HG03045 (cell line): ENCODE data around the gene MDC1.
"Not testable (repeated sequence)": the region's sequence is repeated elsewhere in the genome, so short reads cannot be mapped to it uniquely, and the experiment has no call there.

Source experiments
- ATAC-seq: cut with Tn5 transposase; IDR thresholded peaks from one replicate; pipeline ENCODE4 v1.9.1; 2021; ENCODE audit warnings: mild to moderate bottlenecking, moderate library complexity; ENCODE audit not compliant: unreplicated experiment

MDC1 gene

DNA sequence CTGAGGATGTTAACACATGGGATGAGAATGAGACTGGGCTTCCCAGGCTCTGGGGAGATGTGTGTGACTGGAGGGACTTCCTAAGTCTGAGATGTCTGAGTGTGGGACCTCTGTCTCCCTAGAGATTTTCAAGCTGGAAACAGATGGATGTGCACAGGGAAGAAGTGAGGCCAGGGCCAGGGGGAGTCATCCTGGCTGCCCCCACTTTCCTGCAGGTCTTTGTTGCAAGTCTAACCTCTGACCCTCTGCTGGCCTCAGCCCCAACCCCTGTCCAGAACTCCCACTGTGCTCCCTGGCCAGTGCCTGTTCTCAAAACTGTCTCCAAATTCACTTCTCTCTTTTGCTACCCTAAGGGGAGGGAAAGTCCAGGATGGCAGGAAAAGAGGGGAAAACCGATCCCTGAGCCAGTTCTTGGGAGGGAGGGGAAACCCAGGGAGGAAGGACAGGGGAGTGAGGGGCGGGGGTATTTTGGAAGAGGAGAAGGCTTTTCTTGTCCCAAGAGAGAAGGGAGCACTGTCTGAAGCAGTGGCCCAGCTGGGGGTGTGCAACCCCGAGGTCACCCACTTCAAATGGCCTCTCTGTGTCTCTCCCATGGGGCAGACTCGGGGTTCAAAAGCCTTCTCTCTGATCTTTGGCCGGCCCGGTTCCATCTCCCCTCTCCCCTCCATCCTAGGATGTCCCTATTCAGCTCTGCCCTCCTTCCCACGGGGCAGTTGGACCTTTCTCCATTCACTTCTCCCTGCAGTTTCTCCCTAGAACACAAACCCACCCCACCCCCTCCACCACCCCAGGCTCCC, 33.7 kb downstream of the MDC1 start:
- ATAC-seq, result no peak

DNA sequence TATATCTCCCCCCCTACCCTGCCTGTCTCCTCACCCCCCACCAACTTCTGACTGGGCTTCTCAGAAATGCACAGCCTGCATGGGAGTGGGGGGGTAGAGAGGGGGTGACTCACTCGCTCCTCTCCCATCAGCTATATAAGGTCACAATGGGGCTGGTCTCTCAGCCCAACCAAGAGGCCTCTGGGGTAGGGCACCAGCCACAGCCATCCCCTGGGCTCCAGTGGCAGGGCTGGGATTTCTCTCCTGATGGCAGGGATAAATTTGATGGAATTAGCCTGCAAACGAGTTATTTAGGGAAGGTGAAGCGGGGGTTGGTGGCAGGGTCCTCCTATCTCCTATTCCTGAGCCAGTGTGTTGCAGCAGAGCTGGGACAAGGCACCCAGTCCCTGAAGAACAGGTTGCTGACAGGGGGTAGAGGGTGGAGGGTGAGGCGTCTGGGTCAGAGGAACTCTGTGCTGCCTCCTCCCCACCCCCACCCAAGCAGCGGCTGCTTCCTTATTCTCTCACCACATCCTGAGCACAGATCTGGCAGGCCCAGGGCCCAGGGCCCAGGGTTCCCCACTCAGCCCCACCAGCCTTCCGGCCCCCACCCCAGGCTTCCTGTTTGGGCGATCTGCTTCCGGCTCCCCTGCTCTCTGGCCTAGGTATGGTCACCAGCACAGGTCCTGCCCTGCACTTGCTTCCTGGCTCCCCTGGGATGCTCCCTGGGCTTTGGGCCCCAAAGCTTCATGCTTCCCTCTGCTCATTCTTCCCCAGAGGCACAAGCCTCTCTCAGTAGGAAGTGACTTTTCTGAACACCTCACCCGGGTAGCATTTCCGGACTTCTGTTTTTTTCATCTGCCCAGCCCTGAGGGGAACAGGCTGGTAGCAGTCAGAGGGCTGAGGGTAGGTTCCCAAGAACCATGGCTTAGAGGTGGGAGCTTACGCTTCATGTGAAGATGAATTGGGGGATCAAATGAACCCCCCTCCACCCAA, 34.7 kb downstream of the MDC1 start:
- peak; percentile 35 for ATAC-seq

GRCh38 chr6:30681766-30682142, 35.3 kb downstream of the MDC1 start:
- ATAC-seq, result no peak

GRCh38 chr6:30679765-30680535, 37.1 kb downstream of the MDC1 start:
- ATAC-seq, result no peak

DNA sequence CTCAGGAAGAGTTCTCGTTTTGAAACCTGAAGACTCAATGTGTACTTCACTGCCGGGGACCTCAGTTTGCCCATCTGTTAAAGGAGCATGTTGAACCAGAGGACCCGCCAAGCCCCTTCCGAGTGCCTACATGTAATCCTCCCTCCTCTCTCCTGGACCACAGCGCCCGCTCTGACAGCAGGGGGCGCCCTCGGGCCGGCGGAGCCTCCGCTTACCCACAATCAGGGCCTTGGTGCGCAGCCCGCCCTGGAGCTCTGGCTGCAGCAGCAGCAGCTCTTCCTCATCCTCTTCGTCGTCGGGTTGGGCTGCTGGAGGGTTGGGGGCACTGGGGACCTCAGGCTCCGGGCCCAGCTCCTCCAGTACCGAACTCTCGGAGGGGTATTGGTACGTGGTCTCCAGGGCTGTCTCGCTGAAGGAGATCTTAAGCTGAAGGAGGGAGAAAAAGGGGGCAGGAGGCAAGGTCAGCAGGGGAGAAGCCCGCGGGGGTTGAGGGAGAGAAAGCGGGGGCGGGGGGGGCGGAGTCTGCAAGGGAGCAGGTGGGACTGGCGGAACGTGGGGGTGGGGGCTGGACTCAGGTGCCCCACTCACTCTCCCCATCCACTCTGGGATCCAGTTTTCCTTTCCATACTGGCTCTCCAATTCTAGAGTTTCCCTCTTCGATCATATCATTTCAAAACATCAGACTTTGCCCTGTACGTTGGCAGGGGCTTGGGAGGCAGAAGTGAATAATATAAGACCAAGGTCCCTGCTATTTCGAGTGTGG, 37.9 kb downstream of the MDC1 start:
- ATAC-seq, result peak; percentile 35

GRCh38 chr6:30676660-30677285, 40.3 kb downstream of the MDC1 start:
- ATAC-seq, result no peak

DNA sequence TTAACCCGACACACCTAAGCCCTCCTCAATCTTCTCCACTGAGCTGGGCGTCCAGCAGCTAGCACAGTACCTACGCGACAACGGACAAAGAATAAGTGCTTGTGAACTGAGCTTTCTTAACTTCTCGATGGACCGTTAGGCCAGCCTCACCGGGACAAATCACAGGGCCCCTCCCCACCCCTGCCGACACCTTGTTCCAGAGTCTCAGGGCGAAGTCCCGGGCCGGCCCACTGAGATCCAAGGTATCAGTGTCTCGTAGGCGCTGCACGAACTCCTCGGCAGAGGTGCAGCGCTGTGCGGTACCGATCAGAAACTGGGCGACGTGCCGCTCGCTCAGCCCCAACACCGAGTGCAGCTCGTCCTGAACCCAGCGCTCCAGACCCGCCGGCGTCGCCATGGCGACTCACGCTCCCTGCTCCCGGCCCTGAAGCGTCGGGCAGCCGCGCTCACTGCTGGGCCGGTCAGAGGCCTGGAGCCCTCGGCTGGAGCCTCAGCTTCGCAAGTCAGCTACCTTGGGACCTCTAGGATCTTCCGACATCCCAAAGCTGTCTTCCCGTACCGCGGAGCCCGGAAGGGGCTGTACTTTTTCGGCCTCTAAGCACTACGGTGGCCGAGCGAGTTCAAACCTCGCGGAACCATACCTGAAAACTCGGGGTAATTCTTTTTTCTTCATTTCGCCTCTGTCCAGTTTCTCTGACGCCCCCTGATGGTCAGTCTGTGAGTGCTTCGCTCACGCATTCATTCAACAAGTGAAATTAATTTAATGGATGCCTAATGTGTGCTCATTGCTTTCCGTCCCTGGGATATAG, 44.4 kb downstream of the MDC1 start, which contains the start of gene DHX16:
DHX16 (minus strand) TSS at position 562 of the 809 bp plus-strand sequence; CDS start at position 397, 165 bp downstream.
- peak; percentile 67 for ATAC-seq

DNA sequence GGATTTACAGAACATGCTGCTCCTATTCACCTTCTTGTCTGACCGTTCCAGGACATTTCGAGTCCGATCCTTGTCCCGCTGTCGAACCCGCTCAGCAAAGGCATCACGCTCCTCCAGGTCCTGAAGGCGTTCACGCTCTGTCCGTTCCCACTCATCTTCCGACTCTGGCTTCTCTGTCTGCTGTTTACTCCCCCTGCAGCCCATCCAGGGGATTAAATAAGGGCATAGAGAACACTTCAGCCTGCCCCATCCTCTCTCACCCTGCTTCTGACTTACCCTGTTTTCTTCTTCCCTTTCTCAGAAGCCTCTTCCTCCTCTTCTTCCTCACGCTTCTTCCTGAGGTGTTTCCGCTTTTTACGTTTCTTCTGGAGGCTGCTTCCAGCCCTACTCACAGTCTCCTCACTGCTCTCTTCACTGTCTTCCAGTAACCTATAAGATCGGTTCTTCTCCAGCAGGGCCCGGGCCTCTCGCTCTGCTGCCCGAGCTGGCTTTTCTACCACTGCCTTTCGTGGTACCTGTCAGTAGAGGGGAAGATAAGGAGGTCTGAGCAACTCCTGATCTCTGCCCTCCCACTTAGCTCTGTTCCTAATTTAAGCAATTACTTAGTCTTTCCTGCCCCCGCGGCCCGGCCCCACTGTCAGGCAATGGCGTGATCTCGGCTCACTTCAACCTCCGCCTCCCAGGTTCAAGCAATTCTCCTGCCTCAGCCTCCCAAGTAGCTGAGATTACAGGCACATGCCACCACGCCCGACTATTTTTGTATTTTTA, 46.1 kb downstream of the MDC1 start:
- ATAC-seq, result no peak

GRCh38 chr6:30666300-30666699, 50.8 kb downstream of the MDC1 start:
- ATAC-seq, result not testable (repeated sequence)

DNA sequence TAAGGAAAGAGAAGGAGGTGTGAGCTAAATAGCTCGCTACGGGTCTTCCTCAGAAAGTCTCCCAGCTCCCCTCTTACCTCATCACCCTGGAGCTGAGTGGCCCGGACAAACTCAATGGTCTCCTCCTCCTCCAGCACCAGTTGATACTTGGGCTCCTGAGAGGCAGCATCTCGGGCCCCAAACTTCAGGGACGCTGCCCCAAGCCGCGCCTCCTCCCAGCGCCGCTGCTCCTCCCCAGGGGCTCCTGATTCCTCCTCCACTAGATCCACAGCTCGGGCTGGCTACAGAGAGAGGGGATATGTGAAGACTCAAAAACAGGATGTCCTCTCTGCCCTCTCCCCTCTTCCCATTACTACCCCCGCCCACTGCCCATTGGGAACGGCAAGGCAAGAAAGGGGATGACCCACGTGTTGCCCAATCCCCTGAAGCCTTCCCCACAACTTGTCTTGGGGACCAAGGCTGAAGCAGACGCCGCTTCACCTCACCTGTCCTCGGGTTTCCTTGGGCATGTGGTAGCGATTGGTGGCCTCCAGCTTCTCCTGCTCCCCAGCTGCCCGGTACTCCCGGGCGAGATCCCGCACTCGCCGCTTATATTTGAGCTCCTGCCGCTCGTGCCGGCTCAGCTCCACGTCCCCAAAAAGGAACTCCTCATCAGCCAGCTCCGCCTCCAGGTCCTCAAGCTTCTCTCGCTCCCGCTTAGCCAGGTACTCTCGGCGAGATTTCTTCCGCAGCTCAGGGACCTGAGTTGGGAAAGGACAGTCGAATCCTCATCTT, 51.9 kb downstream of the MDC1 start:
- ATAC-seq, result no peak

- not testable (repeated sequence) for ATAC-seq
Observed at GRCh38 chr6:30657922-30658321, 59.2 kb downstream of the MDC1 start.

DNA sequence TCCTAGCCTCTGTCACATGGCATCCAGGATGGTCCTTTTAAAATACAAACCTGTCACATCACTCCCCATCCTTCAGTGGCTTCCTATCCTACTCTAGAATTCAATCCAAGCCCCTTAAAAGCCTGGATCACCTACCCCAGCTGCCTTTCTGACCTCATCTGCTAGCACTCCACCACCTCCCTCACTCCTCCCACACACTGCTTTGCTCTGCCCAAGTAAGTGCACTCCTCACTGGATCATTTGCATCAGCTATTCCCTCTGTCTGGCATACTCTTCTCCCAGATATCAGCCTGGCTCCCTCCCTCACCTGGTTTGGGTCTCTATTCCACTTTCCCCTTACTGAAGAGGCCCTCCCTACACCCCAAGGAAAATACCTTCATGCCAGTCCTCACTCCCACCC, 59.6 kb downstream of the MDC1 start:
- no peak for ATAC-seq

GRCh38 chr6:30656513-30656912, 60.6 kb downstream of the MDC1 start:
- ATAC-seq, result no peak

- no peak for ATAC-seq
Observed at GRCh38 chr6:30655743-30656094, 61.4 kb downstream of the MDC1 start.

GRCh38 chr6:30654798-30655742, 62.0 kb downstream of the MDC1 start:
- ATAC-seq, result no peak

GRCh38 chr6:30651143-30651542, 65.9 kb downstream of the MDC1 start:
- no peak for ATAC-seq
